Measurements from ENCODE around the gene SETBP1. TPM values are rescaled to one million over a fixed set of nuclear protein-coding genes. Genes with fewer than 3 reads are reported as not detected.

Gene SETBP1
- total RNA-seq, 4 donors from 2014 or later, result 16.2 to 33.6 (median 24.4) TPM

DNA sequence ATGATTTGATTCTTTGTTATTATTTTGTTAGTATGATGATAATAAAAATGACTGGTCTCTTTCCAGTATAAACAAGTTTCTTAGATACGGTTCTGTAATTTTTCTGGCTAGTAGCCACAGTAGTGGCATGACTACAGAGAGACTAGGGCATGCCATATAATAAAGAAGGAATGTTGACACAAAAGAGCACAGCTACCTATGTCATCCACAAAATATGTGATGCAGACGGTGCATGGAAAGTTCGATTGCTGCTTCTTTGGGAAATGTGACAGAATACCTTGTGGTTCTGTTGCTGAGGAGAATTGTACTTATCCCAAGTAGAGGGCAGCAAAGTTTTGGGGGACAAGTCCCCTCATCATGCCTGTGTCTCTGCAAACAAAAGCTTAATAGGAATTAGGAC, 26.1 kb upstream of the SETBP1 start:
- WGBS, 2 donors (ENCODE audit: low coverage in 1 of 2), result 20 to 42% methylated on average over 2 to 3 of the region's 3 CpGs
- in situ Hi-C loops (cut with MboI; ENCODE audit: low pct_ligation_motif_present in 1 of 4, low pct_unique_long_range_greater_than_20kb in 1 of 4, low sequenced_read_pairs in 3 of 4), result no loop called here
- H3K27ac ChIP-seq, result peak overlapping the region in 1 of 4 donors; percentile 23
- H3K9me3 ChIP-seq, result no peaks in the 10 kb centered on the region
- H3K4me3 ChIP-seq, result no peak overlapping the region
- no peak for TF ChIP-seq POLR2AphosphoS5 (IDR thresholded peaks at IDR 0.05)
- no peak for TF ChIP-seq EP300 (IDR thresholded peaks at IDR 0.05; ENCODE audit: low read depth)
- TF ChIP-seq POLR2A (IDR thresholded peaks at IDR 0.05), result no peak
- no peaks in the 10 kb centered on the region for H3K36me3 ChIP-seq
- no peak for DNase-seq
- intact Hi-C loops (cut with DNase I; ENCODE audit: low total_unique reads), result no loop called here
- peaks cover 0 to 4% (median 0%) of the 10 kb centered on the region in 4 donors for H3K4me1 ChIP-seq
- H3K27me3 ChIP-seq, result no peaks in the 10 kb centered on the region

DNA sequence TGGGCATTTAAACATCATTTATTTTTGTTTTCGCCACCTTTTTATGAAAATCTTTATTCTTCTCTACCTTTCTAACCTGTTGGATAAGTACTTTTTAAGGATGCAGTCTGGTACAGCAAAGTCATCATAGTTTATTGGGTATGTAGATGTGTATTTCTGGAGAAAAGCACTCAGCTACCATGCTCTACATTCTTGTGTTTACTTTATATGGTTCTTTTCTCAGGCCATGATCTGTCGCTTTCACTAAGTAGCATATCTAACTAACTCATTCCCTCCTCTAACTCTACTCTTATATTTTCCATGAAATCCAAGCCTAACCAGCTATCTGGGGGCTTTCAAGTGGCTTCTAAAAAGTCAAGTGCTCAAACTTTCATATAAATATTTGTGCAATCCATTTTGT, 25.3 kb upstream of the SETBP1 start:
- no peak overlapping the region for H3K27ac ChIP-seq
- 90 to 93% methylated on average over 2 of the region's 2 CpGs for WGBS, 2 donors (ENCODE audit: low coverage in 1 of 2)
- H3K36me3 ChIP-seq, result no peaks in the 10 kb centered on the region
- in situ Hi-C loops (cut with MboI; ENCODE audit: low pct_ligation_motif_present in 1 of 4, low pct_unique_long_range_greater_than_20kb in 1 of 4, low sequenced_read_pairs in 3 of 4), result no loop called here
- no peak for DNase-seq
- H3K9me3 ChIP-seq, result no peaks in the 10 kb centered on the region
- no peaks in the 10 kb centered on the region for H3K27me3 ChIP-seq
- TF ChIP-seq, protein P1, sequence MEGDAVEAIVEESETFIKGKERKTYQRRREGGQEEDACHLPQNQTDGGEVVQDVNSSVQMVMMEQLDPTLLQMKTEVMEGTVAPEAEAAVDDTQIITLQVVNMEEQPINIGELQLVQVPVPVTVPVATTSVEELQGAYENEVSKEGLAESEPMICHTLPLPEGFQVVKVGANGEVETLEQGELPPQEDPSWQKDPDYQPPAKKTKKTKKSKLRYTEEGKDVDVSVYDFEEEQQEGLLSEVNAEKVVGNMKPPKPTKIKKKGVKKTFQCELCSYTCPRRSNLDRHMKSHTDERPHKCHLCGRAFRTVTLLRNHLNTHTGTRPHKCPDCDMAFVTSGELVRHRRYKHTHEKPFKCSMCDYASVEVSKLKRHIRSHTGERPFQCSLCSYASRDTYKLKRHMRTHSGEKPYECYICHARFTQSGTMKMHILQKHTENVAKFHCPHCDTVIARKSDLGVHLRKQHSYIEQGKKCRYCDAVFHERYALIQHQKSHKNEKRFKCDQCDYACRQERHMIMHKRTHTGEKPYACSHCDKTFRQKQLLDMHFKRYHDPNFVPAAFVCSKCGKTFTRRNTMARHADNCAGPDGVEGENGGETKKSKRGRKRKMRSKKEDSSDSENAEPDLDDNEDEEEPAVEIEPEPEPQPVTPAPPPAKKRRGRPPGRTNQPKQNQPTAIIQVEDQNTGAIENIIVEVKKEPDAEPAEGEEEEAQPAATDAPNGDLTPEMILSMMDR (IDR thresholded peaks at IDR 0.05), result no peak
- TF ChIP-seq POLR2AphosphoS5 (IDR thresholded peaks at IDR 0.05) (no peak), EP300 (IDR thresholded peaks at IDR 0.05; ENCODE audit: low read depth) (no peak), POLR2A (IDR thresholded peaks at IDR 0.05) (no peak)
- H3K4me1 ChIP-seq, result peaks cover 0 to 4% (median 0%) of the 10 kb centered on the region in 4 donors
- no peak overlapping the region for H3K4me3 ChIP-seq
- intact Hi-C loops (cut with DNase I; ENCODE audit: low total_unique reads), result no loop called here

DNA sequence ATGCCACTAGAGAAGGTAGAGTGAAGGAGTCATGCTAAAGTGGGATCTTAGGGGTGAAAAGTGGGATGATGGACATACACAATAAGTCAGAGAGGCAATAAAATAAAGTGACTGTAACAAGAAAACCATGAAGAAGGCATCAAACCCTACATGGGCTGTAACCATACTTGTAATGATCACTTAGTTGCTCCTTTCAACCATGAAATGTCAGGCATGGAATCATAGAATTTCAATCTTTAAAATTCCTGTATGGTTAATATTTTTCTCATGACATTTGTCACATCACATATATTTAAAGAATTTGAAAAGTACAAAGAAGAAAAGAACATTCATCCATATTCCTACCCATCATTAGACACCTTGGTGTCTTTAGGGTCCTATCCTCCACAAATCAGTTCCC, 20.9 kb upstream of the SETBP1 start:
- DNase-seq, result no peak
- TF ChIP-seq POLR2A (IDR thresholded peaks at IDR 0.05) (no peak), EP300 (IDR thresholded peaks at IDR 0.05; ENCODE audit: low read depth) (no peak), POLR2AphosphoS5 (IDR thresholded peaks at IDR 0.05) (no peak)
- TF ChIP-seq, protein P1 (IDR thresholded peaks at IDR 0.05), result no peak
- in situ Hi-C loops (cut with MboI; ENCODE audit: low pct_ligation_motif_present in 1 of 4, low pct_unique_long_range_greater_than_20kb in 1 of 4, low sequenced_read_pairs in 3 of 4), result no loop called here
- intact Hi-C loops (cut with DNase I; ENCODE audit: low total_unique reads), result no loop called here
- H3K4me1 ChIP-seq, result peaks cover 0 to 3% (median 0%) of the 10 kb centered on the region in 4 donors
- H3K36me3 ChIP-seq, result no peaks in the 10 kb centered on the region
- H3K4me3 ChIP-seq, result no peak overlapping the region
- no peak overlapping the region for H3K27ac ChIP-seq
- H3K27me3 ChIP-seq, result no peaks in the 10 kb centered on the region
- H3K9me3 ChIP-seq, result no peaks in the 10 kb centered on the region

DNA sequence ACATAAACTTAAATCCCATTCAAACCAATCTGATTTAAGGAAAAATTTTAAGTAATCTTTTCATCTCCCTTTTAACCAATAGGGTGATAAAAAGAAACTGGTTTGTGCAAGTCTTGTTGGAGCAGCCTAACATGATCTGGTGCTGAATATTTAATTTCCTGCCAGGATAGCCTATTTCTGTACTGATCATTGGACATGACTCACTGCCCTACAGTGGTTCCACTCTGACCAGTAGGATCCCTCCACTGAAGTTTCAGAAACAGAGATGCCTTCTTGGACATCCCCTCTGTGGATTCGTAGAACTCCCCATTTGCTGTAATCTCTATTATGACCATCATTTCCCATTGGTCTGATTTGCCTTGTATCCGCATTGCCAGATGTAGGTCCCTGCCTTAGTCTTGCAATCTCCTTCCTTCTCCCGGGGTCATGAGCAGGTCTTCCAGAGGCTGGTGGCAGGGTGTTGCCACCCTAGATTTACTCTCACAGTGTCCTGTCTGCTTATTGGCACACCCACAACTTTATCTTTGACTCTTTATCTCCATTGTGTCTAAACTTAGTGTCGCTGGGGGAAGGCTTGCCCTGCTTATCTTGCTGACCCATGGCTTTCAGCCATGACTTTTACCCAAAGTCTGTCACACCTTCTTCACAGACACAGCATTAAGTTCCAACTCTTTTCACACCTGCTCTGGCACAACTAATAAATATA, 12.3 kb upstream of the SETBP1 start:
- WGBS, 2 donors (ENCODE audit: low coverage in 1 of 2), result 58 to 67% methylated on average over 4 of the region's 4 CpGs
- TF ChIP-seq POLR2AphosphoS5 (IDR thresholded peaks at IDR 0.05), result no peak
- no peak for TF ChIP-seq POLR2A (IDR thresholded peaks at IDR 0.05)
- TF ChIP-seq EP300 (IDR thresholded peaks at IDR 0.05; ENCODE audit: low read depth), result no peak
- TF ChIP-seq, protein P1 (IDR thresholded peaks at IDR 0.05), result no peak
- intact Hi-C loops (cut with DNase I; ENCODE audit: low total_unique reads) (no loop called here), in situ Hi-C loops (cut with MboI; ENCODE audit: low pct_ligation_motif_present in 1 of 4, low pct_unique_long_range_greater_than_20kb in 1 of 4, low sequenced_read_pairs in 3 of 4) (no loop called here)
- Histone ChIP-seq H3K27me3 (no peaks in the 10 kb centered on the region), H3K4me3 (no peak overlapping the region), H3K9me3 (no peaks in the 10 kb centered on the region), H3K4me1 (peaks cover 0 to 8% (median 0%) of the 10 kb centered on the region in 4 donors), H3K36me3 (no peaks in the 10 kb centered on the region), H3K27ac (no peak overlapping the region)
- DNase-seq, result no peak
